Measurements from ENCODE around the gene FARS2. TPM values are rescaled to one million over a fixed set of nuclear protein-coding genes. Genes with fewer than 3 reads are reported as not detected.

Gene FARS2
- polyA plus RNA-seq, 3 donors: 12.2 to 21.6 (median 17.7) TPM

DNA sequence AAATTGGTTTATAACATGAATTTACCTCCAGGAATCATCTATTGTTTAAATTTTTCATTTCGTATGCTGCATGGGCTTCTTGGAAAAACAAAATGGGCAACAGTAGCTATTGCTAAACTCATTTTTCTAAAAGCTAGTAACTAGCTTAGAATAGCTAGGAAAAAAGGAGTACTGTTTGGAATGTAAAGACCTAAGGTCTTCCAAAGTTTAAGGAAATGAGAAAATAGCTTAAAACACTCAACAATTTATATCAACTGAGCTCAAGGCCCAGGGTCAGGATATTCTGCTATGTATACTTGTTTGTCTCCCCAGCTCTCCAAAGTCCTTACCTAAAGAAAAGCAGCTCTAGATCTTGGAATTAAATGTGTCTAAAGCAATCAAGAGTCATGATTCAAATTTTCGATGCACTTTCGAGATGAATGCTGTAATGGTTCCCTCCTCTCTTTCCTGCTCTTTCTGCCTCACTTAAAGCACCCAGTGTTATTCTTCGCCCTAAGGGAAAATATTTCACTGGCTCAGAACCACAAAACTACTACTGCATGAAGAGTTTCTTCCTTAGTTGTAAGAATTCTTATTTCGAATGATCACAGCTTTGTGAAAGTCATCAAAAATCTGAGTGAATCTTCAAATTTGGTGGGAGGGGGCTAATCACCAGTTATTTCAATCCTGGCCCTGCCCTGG lies 42.2 kb upstream of the FARS2 start:
- H3K9me3 Mint-ChIP-seq: no peaks in the 10 kb centered on the region
- H3K4me1 ChIP-seq (ENCODE audit: control insufficient read depth in 1 of 2, insufficient read depth in 2 of 2, low read length in 2 of 2): no peaks in the 10 kb centered on the region
- H3K4me3 ChIP-seq (replicated peaks in 1 of 3; ENCODE audit: low read depth in 2 of 3, low read length in 3 of 3): no peak overlapping the region
- no peaks in the 10 kb centered on the region for H3K4me1 Mint-ChIP-seq
- H3K36me3 ChIP-seq (replicated peaks in 1 of 2; ENCODE audit: control insufficient read depth in 1 of 2, insufficient read depth in 2 of 2, low read length in 2 of 2): peaks cover 0 to 8% of the 10 kb centered on the region in 2 donors
- H3K27me3 Mint-ChIP-seq (ENCODE audit: low read depth in 3 of 3): no peaks in the 10 kb centered on the region
- no peak overlapping the region for H3K27ac Mint-ChIP-seq
- H3K4me2 ChIP-seq (replicated peaks; ENCODE audit: extremely low read depth, low read length, poor library complexity, severe bottlenecking): no peak overlapping the region
- TF ChIP-seq, protein P1, sequence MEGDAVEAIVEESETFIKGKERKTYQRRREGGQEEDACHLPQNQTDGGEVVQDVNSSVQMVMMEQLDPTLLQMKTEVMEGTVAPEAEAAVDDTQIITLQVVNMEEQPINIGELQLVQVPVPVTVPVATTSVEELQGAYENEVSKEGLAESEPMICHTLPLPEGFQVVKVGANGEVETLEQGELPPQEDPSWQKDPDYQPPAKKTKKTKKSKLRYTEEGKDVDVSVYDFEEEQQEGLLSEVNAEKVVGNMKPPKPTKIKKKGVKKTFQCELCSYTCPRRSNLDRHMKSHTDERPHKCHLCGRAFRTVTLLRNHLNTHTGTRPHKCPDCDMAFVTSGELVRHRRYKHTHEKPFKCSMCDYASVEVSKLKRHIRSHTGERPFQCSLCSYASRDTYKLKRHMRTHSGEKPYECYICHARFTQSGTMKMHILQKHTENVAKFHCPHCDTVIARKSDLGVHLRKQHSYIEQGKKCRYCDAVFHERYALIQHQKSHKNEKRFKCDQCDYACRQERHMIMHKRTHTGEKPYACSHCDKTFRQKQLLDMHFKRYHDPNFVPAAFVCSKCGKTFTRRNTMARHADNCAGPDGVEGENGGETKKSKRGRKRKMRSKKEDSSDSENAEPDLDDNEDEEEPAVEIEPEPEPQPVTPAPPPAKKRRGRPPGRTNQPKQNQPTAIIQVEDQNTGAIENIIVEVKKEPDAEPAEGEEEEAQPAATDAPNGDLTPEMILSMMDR (IDR thresholded peaks at IDR 0.05): no peak
- H3K36me3 Mint-ChIP-seq: peaks cover 10 to 17% of the 10 kb centered on the region in 2 donors
- H3K9ac ChIP-seq (ENCODE audit: insufficient read depth, low read length, poor library complexity, severe bottlenecking): no peak overlapping the region
- no peak overlapping the region for H3K27ac ChIP-seq (ENCODE audit: low read depth in 1 of 2, low read length in 2 of 2)
- WGBS (ENCODE audit: insufficient coverage): no CpG with 5 or more reads among the region's 5 CpGs
- no peak overlapping the region for H2AFZ ChIP-seq (ENCODE audit: insufficient read depth, low read depth, low read length, poor library complexity, severe bottlenecking)
- DNase-seq: no peak
- H3K9me3 ChIP-seq (replicated peaks in 1 of 2; ENCODE audit: control insufficient read depth in 1 of 2, insufficient read depth in 1 of 2, low read length in 2 of 2): no peaks in the 10 kb centered on the region
- intact Hi-C loops (cut with micrococcal nuclease): no loop called here
- H3K27me3 ChIP-seq (ENCODE audit: control insufficient read depth in 2 of 2, insufficient read depth in 2 of 2, low read length in 2 of 2): no peaks in the 10 kb centered on the region
- no peaks in the 10 kb centered on the region for H4K20me1 ChIP-seq (ENCODE audit: insufficient read depth, low read length)
- H3K4me3 Mint-ChIP-seq: no peak overlapping the region
- no peaks in the 10 kb centered on the region for H3K79me2 ChIP-seq (ENCODE audit: insufficient read depth, low read length)

DNA sequence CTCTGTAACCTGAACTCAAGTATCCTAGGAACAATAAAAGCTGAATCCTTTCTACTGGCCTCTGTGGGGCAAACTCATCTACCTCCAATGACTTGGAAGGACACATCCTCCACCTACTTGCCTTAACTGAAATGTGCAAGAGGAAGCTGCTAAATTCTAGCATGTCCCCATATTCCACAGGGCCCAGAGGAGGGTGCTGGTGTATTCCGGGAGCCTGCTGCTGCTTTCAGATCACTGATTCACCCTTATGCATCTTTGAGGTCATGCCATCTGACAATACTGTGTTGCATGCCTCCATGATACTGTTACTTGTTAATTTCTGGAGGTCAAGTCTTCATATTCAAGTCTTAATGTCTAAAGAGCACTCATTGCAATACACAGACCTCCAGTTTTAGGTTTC lies 40.9 kb upstream of the FARS2 start:
- WGBS (ENCODE audit: insufficient coverage): no CpG with 5 or more reads among the region's 1 CpG
- no peaks in the 10 kb centered on the region for H3K79me2 ChIP-seq (ENCODE audit: insufficient read depth, low read length)
- H3K27ac Mint-ChIP-seq: no peak overlapping the region

More for the DNA sequence above, 40.9 kb upstream of the FARS2 start:
- Histone ChIP-seq H4K20me1 (ENCODE audit: insufficient read depth, low read length) (no peaks in the 10 kb centered on the region), H3K9me3 (replicated peaks in 1 of 2; ENCODE audit: control insufficient read depth in 1 of 2, insufficient read depth in 1 of 2, low read length in 2 of 2) (no peaks in the 10 kb centered on the region), H3K4me3 (replicated peaks in 1 of 3; ENCODE audit: low read depth in 2 of 3, low read length in 3 of 3) (no peak overlapping the region), H3K9ac (ENCODE audit: insufficient read depth, low read length, poor library complexity, severe bottlenecking) (no peak overlapping the region), H3K27ac (ENCODE audit: low read depth in 1 of 2, low read length in 2 of 2) (no peak overlapping the region), H3K27me3 (ENCODE audit: control insufficient read depth in 2 of 2, insufficient read depth in 2 of 2, low read length in 2 of 2) (no peaks in the 10 kb centered on the region), H3K4me1 (ENCODE audit: control insufficient read depth in 1 of 2, insufficient read depth in 2 of 2, low read length in 2 of 2) (no peaks in the 10 kb centered on the region), H3K4me2 (replicated peaks; ENCODE audit: extremely low read depth, low read length, poor library complexity, severe bottlenecking) (no peak overlapping the region), H3K36me3 (replicated peaks in 1 of 2; ENCODE audit: control insufficient read depth in 1 of 2, insufficient read depth in 2 of 2, low read length in 2 of 2) (peaks cover 0 to 6% of the 10 kb centered on the region in 2 donors), H2AFZ (ENCODE audit: insufficient read depth, low read depth, low read length, poor library complexity, severe bottlenecking) (no peak overlapping the region)
- TF ChIP-seq, protein P1 (IDR thresholded peaks at IDR 0.05): no peak
- no peak for DNase-seq
- no peaks in the 10 kb centered on the region for H3K9me3 Mint-ChIP-seq
- intact Hi-C loops (cut with micrococcal nuclease): no loop called here
- H3K27me3 Mint-ChIP-seq (ENCODE audit: low read depth in 3 of 3): no peaks in the 10 kb centered on the region
- no peaks in the 10 kb centered on the region for H3K4me1 Mint-ChIP-seq
- no peak overlapping the region for H3K4me3 Mint-ChIP-seq
- peaks cover 7 to 13% of the 10 kb centered on the region in 2 donors for H3K36me3 Mint-ChIP-seq

Data from CD14-positive monocyte (primary cell).